ENCODE data around the gene C19orf81.

- no peak for TF ChIP-seq POLR2A (IDR thresholded peaks at IDR 0.05)
- TF ChIP-seq, protein P1, sequence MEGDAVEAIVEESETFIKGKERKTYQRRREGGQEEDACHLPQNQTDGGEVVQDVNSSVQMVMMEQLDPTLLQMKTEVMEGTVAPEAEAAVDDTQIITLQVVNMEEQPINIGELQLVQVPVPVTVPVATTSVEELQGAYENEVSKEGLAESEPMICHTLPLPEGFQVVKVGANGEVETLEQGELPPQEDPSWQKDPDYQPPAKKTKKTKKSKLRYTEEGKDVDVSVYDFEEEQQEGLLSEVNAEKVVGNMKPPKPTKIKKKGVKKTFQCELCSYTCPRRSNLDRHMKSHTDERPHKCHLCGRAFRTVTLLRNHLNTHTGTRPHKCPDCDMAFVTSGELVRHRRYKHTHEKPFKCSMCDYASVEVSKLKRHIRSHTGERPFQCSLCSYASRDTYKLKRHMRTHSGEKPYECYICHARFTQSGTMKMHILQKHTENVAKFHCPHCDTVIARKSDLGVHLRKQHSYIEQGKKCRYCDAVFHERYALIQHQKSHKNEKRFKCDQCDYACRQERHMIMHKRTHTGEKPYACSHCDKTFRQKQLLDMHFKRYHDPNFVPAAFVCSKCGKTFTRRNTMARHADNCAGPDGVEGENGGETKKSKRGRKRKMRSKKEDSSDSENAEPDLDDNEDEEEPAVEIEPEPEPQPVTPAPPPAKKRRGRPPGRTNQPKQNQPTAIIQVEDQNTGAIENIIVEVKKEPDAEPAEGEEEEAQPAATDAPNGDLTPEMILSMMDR (IDR thresholded peaks at IDR 0.05): no peak
Measured at GRCh38 chr19:50667177-50667758, 18.0 kb downstream of the C19orf81 start.

Measured in adrenal gland (tissue), 5 donors.